Prostate gland (tissue), 2 donors: Measurements from ENCODE around the gene CD209. TPM values are rescaled to one million over a fixed set of nuclear protein-coding genes. Genes with fewer than 3 reads are reported as not detected.

Experiments used
- DNase-seq: peaks from one replicate; pipeline ENCODE4 v3.0.0-alpha.2; 2019; ENCODE audit warnings: low spot score
- H3K27ac ChIP-seq, 2 donors: fragments of 200-600 bp; sonication (generic); 2 replicates each; pipeline ENCODE4 v1.5.1; 2017 to 2019
- H3K27me3 ChIP-seq: fragments of 200-600 bp; sonication (generic); replicated peaks from 2 replicates; pipeline ENCODE4 v1.5.1; 2019; ENCODE audit not compliant: insufficient read depth
- H3K36me3 ChIP-seq, 2 donors: fragments of 200-600 bp; sonication (generic); 1 replicate in 1 of 2; 2 replicates in 1 of 2; pipeline versions ENCODE4 v1.5.1 to v1.8.1; 2017 to 2019
- H3K4me1 ChIP-seq: fragments of 200-600 bp; sonication (generic); replicated peaks from 2 replicates; pipeline ENCODE4 v1.5.1; 2019
- H3K4me3 ChIP-seq, 2 donors: fragments of 200-600 bp; sonication (generic); 2 replicates each; pipeline ENCODE4 v1.5.1; 2017 to 2019
- H3K9me3 ChIP-seq: fragments of 200-600 bp; sonication (generic); 2 replicates; pipeline ENCODE4 v1.5.1; 2017
- CTCF ChIP-seq, 4 experiments: fragments of 200-600 bp in 2 of 4; fragments of 450-650 bp in 2 of 4; sonication (generic) in 2 of 4; IDR thresholded peaks; 1 replicate in 3 of 4; 2 replicates in 1 of 4; pipeline ENCODE4 v1.5.1; 2016 to 2019; ENCODE audit warnings: antibody characterized with exemption in 4 of 4, mild to moderate bottlenecking in 2 of 4, moderate library complexity in 2 of 4
- POLR2A ChIP-seq: fragments of 450-650 bp; IDR thresholded peaks from one replicate; pipeline ENCODE4 v1.6.1; 2016; ENCODE audit warnings: antibody characterized with exemption, mild to moderate bottlenecking
- POLR2AphosphoS5 ChIP-seq: sonication (generic); formaldehyde crosslinking; IDR thresholded peaks from one replicate; pipeline ENCODE4 v1.6.1; 2017; ENCODE audit warnings: antibody characterized with exemption
- WGBS: methylation state at CpG from one replicate; pipeline ENCODE4 v1.1.5; 2018; 5-methylcytosine and 5-hydroxymethylcytosine counted together
- intact Hi-C: fragments of 100-400 bp; cut with DNase I; formaldehyde crosslinking; loops from one replicate; pipeline ENCODE4 v1.14.2; 2022
- total RNA-seq, 2 donors: library from RNA; depleted of rRNA; stranded (reverse); fragments of >200 nt; gene quantifications; one replicate each; pipeline ENCODE4 v1.1.0, GENCODE V29; 2016

The CD209 gene
- total RNA-seq, 2 donors from 2014 or later, result 0.97 to 1.2 TPM

DNA sequence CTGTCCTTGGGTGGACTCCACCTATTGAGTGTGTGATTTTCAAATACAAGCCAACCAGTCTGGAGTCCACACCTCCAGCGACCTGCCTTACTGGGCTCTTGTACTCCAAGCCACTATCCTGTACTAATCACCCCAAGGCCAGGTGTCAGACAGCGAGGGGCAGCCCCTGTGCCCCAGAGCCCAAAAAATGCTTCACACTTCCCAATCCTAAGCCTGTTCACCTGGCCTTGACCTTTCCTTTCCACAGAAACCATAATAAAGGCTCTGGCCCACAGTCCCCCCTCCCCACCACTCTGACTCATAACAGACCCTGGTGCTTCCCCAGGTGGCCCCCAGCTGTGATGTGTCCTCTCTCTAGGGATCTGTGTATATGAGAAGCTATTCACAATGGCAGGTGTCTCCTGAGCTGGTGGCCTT lies 3.9 kb downstream of the CD209 start:
- no peaks in the 10 kb centered on the region for H3K27me3 ChIP-seq
- no peak for TF ChIP-seq POLR2A
- no peak for TF ChIP-seq POLR2AphosphoS5
- no peak for TF ChIP-seq CTCF (IDR thresholded peaks at IDR 0.05)
- H3K27ac ChIP-seq, result no peak overlapping the region
- H3K4me1 ChIP-seq, result no peaks in the 10 kb centered on the region
- intact Hi-C loops, result no loop called here
- no peaks in the 10 kb centered on the region for H3K9me3 ChIP-seq
- no peak for DNase-seq
- WGBS, result 65% methylated on average over 2 of the region's 2 CpGs
- no peak overlapping the region for H3K4me3 ChIP-seq
- no peaks in the 10 kb centered on the region for H3K36me3 ChIP-seq

DNA sequence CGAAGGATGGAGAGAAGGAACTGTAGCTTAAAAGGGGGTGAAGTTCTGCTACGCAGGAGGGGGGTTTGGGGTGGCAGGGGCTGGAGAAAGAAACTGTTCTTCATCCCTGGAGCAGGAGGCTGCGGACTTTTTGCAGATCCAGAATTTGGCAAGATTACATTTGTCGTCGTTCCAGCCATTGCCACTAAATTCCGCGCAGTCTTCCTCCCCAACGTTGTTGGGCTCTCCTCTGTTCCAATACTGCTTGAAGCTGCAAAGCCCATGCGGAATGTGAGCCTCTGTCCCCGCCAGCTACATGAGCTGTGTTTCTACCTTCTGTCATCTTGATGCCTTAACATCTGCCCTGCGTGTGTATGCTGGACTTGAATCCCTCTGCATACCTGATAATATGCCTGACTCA lies 4.3 kb downstream of the CD209 start:
- Histone ChIP-seq H3K27me3 (no peaks in the 10 kb centered on the region), H3K4me3 (no peak overlapping the region), H3K36me3 (no peaks in the 10 kb centered on the region), H3K9me3 (no peaks in the 10 kb centered on the region), H3K4me1 (no peaks in the 10 kb centered on the region), H3K27ac (no peak overlapping the region)
- 77% methylated on average over 11 of the region's 11 CpGs for WGBS
- intact Hi-C loops, result no loop called here
- DNase-seq, result no peak
- TF ChIP-seq CTCF (IDR thresholded peaks at IDR 0.05) (no peak), POLR2AphosphoS5 (no peak), POLR2A (no peak)

DNA sequence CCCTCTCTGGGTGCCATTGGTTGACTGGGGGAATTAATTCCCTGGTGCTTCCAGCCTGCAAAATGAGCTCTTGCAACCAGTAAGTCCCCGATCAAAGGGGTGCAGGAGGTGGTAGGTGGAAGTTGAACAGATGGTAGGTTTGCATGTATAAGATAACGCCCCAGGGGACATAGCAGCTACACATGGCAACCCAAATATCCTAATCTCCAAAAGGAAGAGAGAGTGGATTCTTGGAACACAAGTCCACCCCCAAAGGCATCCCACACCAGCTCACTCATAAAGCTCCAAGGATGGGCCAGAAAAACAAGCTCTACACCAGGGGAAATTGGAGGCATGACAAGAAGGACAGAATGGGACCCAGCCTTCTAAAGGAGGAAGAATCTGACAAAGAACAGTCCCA lies 4.8 kb downstream of the CD209 start:
- H3K4me1 ChIP-seq, result no peaks in the 10 kb centered on the region
- H3K27me3 ChIP-seq, result no peaks in the 10 kb centered on the region
- no peaks in the 10 kb centered on the region for H3K36me3 ChIP-seq
- DNase-seq, result no peak
- no peaks in the 10 kb centered on the region for H3K9me3 ChIP-seq
- no peak overlapping the region for H3K27ac ChIP-seq
- TF ChIP-seq POLR2AphosphoS5 (no peak), CTCF (IDR thresholded peaks at IDR 0.05) (no peak), POLR2A (no peak)
- no peak overlapping the region for H3K4me3 ChIP-seq
- intact Hi-C loops, result no loop called here
- WGBS, result 88% methylated on average over 2 of the region's 2 CpGs

DNA sequence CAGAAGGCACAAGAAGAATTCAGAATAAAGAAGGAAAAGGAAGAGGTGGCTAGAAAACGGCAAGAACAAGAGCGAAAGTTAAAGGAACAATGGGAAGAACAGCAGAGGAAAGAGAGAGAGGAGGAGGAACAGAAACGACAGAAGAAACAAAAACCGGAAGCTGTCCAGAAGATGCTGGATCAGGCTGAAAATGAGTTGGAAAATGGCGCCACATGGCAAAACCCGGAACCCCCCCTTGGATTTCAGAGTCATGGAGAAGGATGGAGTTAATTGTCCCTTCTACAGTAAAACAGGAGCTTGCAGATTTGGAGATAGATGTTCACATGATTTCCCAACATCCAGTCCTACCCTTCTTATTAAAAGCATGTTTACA lies 6.7 kb downstream of the CD209 start:
- Histone ChIP-seq H3K4me3 (no peak overlapping the region), H3K27ac (no peak overlapping the region), H3K9me3 (no peaks in the 10 kb centered on the region), H3K36me3 (no peaks in the 10 kb centered on the region), H3K4me1 (no peaks in the 10 kb centered on the region), H3K27me3 (no peaks in the 10 kb centered on the region)
- WGBS, result 80% methylated on average over 6 of the region's 6 CpGs
- DNase-seq, result no peak
- TF ChIP-seq POLR2A, result no peak
- TF ChIP-seq CTCF (IDR thresholded peaks at IDR 0.05), result no peak
- TF ChIP-seq POLR2AphosphoS5, result no peak
- intact Hi-C loops, result no loop called here

GRCh38 chr19:7739801-7740681 lies 7.3 kb downstream of the CD209 start:
- Histone ChIP-seq H3K36me3 (no peaks in the 10 kb centered on the region), H3K9me3 (no peaks in the 10 kb centered on the region), H3K4me3 (no peak overlapping the region), H3K27me3 (no peaks in the 10 kb centered on the region), H3K4me1 (no peaks in the 10 kb centered on the region), H3K27ac (no peak overlapping the region)
- TF ChIP-seq POLR2AphosphoS5 (no peak), CTCF (IDR thresholded peaks at IDR 0.05) (no peak), POLR2A (no peak)
- no peak for DNase-seq
- intact Hi-C loops, result no loop called here
- 60% methylated on average over 19 of the region's 19 CpGs for WGBS
